PFSK-1 (cell line): ENCODE results near the gene APPL2.

Source experiments
- FOXP2 ChIP-seq: optimal IDR thresholded peaks from 2 replicates; pipeline ENCODE3; 2011; ENCODE audit warnings: borderline replicate concordance, control low read depth, inconsistent platforms; ENCODE audit not compliant: insufficient read depth; ENCODE audit errors: extremely low read length, extremely low read depth
- POLR2AphosphoS5 ChIP-seq: IDR thresholded peaks from 2 replicates; pipeline ENCODE4 v1.6.1; 2012; ENCODE audit warnings: low read depth, mild to moderate bottlenecking, control low read depth, low read length, moderate library complexity
- SIN3A ChIP-seq: IDR thresholded peaks from 2 replicates; pipeline ENCODE4 v1.6.1; 2012; ENCODE audit warnings: mild to moderate bottlenecking, low read length, moderate library complexity, borderline replicate concordance; ENCODE audit not compliant: insufficient read depth
- TAF1 ChIP-seq: IDR thresholded peaks from 2 replicates; pipeline ENCODE4 v1.6.1; 2012; ENCODE audit warnings: low read length, control low read depth, borderline replicate concordance; ENCODE audit not compliant: insufficient read depth
- TF ChIP-seq, protein P1 (sequence below), 2 experiments: IDR thresholded peaks; 2 replicates each; pipeline versions ENCODE4 v1.6.1 to v1.8.0; 2011 to 2012; ENCODE audit warnings: low read depth in 2 of 2, low read length in 2 of 2, control low read depth in 1 of 2, inconsistent platforms in 1 of 2, mild to moderate bottlenecking in 1 of 2, moderate library complexity in 1 of 2; ENCODE audit not compliant: insufficient read depth in 1 of 2

APPL2 gene

DNA sequence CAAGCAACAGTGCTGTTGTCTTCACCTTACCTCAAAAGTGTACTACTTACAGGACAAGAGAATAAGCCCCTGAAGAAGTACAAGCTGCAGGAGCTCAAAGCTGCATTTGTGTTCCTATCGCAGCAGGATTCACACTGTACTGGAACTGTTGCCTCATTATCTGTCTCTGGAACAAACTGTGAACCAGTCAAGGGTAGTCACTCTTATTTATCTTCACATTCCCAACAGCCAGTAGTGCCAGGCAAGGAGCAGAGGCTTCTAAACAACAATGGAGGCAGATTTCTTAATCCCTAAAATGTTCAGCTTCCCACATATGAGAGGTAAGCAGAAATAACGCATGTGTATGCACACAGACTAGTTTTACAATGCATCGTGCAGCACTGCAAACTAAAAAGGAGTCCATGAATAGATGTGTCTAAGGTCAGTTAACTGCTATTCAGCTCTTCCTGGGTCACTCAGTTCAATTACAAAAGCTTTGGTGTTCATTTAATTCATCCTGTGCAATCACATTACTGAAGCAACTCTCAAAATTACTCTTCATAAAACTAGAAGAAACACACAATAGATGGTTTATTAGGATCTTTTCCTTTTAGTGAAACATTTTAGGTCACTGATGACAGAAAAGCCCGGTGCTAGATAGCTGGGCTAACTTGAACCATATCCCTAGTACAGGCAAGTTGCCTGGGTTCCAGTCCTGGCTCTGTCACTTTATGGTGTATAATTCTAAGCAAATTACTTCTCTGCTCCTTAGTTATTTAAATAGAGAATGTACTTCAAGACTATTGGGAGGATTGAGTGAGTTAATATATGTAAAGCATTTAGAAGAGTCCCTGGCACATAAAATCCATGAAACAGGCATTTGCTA, 2.7 kb downstream of the APPL2 start:
- TF ChIP-seq, protein P1, sequence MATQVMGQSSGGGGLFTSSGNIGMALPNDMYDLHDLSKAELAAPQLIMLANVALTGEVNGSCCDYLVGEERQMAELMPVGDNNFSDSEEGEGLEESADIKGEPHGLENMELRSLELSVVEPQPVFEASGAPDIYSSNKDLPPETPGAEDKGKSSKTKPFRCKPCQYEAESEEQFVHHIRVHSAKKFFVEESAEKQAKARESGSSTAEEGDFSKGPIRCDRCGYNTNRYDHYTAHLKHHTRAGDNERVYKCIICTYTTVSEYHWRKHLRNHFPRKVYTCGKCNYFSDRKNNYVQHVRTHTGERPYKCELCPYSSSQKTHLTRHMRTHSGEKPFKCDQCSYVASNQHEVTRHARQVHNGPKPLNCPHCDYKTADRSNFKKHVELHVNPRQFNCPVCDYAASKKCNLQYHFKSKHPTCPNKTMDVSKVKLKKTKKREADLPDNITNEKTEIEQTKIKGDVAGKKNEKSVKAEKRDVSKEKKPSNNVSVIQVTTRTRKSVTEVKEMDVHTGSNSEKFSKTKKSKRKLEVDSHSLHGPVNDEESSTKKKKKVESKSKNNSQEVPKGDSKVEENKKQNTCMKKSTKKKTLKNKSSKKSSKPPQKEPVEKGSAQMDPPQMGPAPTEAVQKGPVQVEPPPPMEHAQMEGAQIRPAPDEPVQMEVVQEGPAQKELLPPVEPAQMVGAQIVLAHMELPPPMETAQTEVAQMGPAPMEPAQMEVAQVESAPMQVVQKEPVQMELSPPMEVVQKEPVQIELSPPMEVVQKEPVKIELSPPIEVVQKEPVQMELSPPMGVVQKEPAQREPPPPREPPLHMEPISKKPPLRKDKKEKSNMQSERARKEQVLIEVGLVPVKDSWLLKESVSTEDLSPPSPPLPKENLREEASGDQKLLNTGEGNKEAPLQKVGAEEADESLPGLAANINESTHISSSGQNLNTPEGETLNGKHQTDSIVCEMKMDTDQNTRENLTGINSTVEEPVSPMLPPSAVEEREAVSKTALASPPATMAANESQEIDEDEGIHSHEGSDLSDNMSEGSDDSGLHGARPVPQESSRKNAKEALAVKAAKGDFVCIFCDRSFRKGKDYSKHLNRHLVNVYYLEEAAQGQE (IDR thresholded peaks at IDR 0.05; ENCODE audit: insufficient read depth in 1 of 2, low read depth in 2 of 2, low read length in 2 of 2): no peak
- no peak for TF ChIP-seq POLR2AphosphoS5
- no peak for TF ChIP-seq FOXP2
- no peak for TF ChIP-seq SIN3A
- TF ChIP-seq TAF1: no peak

DNA sequence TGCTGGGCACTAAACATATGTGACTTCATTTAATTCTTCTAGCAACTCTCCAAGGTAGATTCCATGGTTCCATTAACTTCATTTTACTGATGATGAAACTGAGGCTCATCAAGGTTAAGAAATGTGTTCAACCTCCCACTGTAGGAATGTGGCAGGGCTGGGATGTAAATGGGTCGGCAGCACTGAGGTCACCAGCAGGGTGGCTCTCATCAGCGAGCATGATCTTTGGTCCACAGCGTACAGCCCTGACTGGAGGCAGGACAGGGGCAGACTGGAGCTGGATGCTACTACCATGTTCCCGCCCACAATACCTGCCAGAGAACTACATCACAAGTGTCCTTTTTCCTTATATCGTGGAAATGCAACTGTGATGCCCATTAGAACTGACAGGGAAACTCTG, 4.6 kb downstream of the APPL2 start:
- TF ChIP-seq POLR2AphosphoS5 (no peak), TAF1 (no peak), FOXP2 (no peak), SIN3A (no peak)
- TF ChIP-seq, protein P1 (IDR thresholded peaks at IDR 0.05; ENCODE audit: insufficient read depth in 1 of 2, low read depth in 2 of 2, low read length in 2 of 2): no peak

DNA sequence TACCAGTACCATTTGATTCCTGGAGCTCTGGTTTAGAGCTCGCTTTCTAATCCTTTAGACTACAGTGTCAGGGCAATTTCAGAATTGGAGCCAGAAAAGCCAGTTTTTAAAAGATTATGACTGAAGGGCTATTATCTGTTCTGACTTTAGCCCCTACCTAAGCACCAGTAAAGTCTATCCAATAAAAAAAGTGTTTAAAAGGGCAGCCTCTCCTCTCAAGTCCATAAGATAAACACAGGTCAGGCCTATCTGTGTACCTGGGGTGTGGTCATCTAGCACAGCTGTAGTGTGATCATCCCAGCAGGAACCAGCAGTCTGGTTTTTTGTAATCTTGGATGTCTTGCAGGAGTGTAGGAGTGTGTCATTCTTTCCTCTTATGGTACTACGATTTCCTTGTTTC, 6.6 kb downstream of the APPL2 start:
- TF ChIP-seq, protein P1 (IDR thresholded peaks at IDR 0.05; ENCODE audit: insufficient read depth in 1 of 2, low read depth in 2 of 2, low read length in 2 of 2): no peak
- TF ChIP-seq TAF1 (no peak), FOXP2 (no peak), SIN3A (no peak), POLR2AphosphoS5 (no peak)

DNA sequence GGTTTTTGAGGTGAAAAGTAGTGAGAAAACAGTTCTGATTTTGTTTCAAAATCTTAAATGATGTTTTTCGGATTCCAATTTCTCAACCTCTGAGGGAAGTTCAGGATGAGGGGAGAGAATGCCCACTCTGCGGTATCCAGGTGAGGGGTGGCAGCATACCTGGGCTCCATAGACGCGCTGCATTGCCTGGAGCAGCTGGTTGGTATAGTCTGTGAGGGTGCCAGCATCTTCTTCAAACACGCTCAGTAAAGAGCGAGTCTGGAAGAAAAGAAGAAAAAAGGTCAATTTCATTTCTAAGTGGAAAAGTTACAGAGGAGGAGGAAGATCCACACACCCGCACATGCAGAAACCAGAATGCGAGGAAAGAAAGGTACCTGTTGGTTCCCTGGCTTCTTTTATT, 7.0 kb downstream of the APPL2 start:
- TF ChIP-seq FOXP2 (no peak), TAF1 (no peak), POLR2AphosphoS5 (no peak), SIN3A (no peak)
- TF ChIP-seq, protein P1 (IDR thresholded peaks at IDR 0.05; ENCODE audit: insufficient read depth in 1 of 2, low read depth in 2 of 2, low read length in 2 of 2): no peak

DNA sequence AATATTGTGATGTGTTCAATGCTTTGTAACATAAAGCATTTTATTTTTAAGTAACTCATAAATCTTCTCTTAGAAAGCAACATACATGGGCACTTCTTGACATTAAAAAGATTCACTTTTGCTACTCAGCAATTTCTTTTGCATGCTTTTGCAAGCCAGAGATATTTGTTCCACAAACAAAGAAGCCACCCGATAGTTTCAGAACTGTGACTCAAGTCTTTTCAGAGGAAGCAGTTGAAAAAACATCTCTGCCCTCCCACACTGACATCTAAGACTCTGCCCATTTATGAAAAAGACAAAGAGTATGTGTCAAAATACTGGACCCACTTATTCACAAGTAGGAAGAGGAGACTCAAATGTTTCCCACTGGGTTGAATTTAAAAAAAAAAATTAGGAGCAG, 7.5 kb downstream of the APPL2 start:
- TF ChIP-seq, protein P1 (IDR thresholded peaks at IDR 0.05; ENCODE audit: insufficient read depth in 1 of 2, low read depth in 2 of 2, low read length in 2 of 2): no peak
- TF ChIP-seq POLR2AphosphoS5: no peak
